Measurements from ENCODE around the gene PROCR. TPM values are rescaled to one million over a fixed set of nuclear protein-coding genes. Genes with fewer than 3 reads are reported as not detected.
A peak's percentile ranks its signal among the peaks of the same experiment; 100 is the strongest.
"Not testable (repeated sequence)": the region's sequence is repeated elsewhere in the genome, so short reads cannot be mapped to it uniquely, and the experiment has no call there.

Gene PROCR
- total RNA-seq, 4 donors from 2014 or later: 11.7 to 59.4 (median 35.9) TPM

DNA sequence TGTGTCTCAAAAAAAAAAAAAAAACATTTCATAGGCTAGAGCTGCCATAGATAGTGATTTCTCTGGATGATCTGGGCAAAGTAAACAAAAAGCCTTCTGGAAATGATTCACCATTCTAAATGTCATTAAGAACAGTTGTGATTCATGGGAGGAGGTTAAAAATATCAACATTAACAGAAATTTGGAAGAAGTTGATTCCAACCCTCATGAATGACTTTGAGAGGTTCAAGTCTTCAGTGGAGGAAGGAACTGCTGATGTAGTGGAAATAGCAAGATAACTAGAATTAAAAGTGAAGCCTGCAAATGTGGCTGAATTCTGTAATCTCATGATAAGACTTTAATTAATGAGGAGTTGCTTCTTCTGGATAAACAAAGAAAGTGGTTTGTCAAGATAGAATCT is 27.9 kb downstream of the PROCR start:
- Histone ChIP-seq H3K27ac (no peak overlapping the region), H3K9me3 (peaks cover 0 to 32% (median 0%) of the 10 kb centered on the region in 3 donors), H3K27me3 (no peaks in the 10 kb centered on the region), H3K4me3 (no peak overlapping the region), H3K36me3 (peaks cover 0 to 4% of the 10 kb centered on the region in 2 donors), H3K4me1 (no peaks in the 10 kb centered on the region)
- TF ChIP-seq, protein P1, sequence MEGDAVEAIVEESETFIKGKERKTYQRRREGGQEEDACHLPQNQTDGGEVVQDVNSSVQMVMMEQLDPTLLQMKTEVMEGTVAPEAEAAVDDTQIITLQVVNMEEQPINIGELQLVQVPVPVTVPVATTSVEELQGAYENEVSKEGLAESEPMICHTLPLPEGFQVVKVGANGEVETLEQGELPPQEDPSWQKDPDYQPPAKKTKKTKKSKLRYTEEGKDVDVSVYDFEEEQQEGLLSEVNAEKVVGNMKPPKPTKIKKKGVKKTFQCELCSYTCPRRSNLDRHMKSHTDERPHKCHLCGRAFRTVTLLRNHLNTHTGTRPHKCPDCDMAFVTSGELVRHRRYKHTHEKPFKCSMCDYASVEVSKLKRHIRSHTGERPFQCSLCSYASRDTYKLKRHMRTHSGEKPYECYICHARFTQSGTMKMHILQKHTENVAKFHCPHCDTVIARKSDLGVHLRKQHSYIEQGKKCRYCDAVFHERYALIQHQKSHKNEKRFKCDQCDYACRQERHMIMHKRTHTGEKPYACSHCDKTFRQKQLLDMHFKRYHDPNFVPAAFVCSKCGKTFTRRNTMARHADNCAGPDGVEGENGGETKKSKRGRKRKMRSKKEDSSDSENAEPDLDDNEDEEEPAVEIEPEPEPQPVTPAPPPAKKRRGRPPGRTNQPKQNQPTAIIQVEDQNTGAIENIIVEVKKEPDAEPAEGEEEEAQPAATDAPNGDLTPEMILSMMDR (IDR thresholded peaks at IDR 0.05): no peak
- TF ChIP-seq EP300 (IDR thresholded peaks at IDR 0.05) (no peak), POLR2A (IDR thresholded peaks at IDR 0.05) (no peak), POLR2AphosphoS5 (IDR thresholded peaks at IDR 0.05) (no peak)
- no peak for ATAC-seq

DNA sequence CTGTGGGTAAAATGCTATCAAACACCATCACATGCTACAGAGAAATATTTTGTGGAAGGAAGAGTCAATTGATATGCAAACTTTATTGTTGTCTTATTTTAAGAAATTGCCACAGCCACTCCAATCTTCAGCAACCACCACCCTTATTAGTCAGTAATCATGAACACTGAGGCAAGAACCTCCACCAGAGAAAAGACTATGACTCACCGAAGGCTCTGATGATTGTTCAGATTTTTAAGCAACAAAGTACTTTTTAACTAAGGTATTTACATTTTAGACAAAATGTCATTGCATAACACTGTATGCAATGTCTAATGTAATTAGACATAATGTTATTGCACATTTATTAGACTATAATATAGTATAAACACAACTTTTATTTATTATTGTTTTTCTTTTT is 28.4 kb downstream of the PROCR start:
- ATAC-seq: no peak
- WGBS, 2 donors (ENCODE audit: low coverage in 1 of 2): 50 to 86% methylated on average over 1 of the region's 1 CpG
- Histone ChIP-seq H3K4me1 (no peaks in the 10 kb centered on the region), H3K36me3 (peaks cover 0 to 4% of the 10 kb centered on the region in 2 donors), H3K27me3 (no peaks in the 10 kb centered on the region), H3K9me3 (peaks cover 0 to 32% (median 0%) of the 10 kb centered on the region in 3 donors), H3K27ac (no peak overlapping the region), H3K4me3 (no peak overlapping the region)
- TF ChIP-seq, protein P1 (IDR thresholded peaks at IDR 0.05): no peak
- TF ChIP-seq EP300 (IDR thresholded peaks at IDR 0.05) (no peak), POLR2AphosphoS5 (IDR thresholded peaks at IDR 0.05) (no peak), POLR2A (IDR thresholded peaks at IDR 0.05) (no peak)

DNA sequence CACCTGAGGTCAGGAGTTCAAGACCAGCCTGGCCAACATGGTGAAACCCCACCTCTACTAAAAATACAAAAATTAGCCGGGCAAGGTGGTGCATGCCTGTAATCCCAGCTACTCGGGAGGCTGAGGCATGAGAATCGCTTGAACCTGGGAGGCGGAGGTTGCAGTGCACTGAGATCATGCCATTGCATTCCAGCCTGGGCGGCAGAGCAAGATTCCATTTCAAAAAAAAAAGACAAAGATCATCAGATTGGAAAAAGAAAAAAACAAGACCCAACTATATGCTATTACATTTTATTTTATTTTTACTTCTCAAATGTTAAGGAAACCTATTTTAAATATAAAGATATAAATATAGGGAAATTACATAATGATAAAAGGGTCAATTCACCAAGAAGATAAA is 29.6 kb downstream of the PROCR start:
- not testable (repeated sequence) for H3K27ac ChIP-seq, H3K27me3 ChIP-seq, H3K4me3 ChIP-seq, H3K4me1 ChIP-seq, H3K36me3 ChIP-seq, ATAC-seq
- 91% methylated on average over 3 of the region's 5 CpGs; no CpG with 5 or more reads in 1 of the 2 donors for WGBS, 2 donors (ENCODE audit: low coverage in 1 of 2)
- H3K9me3 ChIP-seq: peaks cover 0 to 27% (median 0%) of the 10 kb centered on the region in 3 donors

- Histone ChIP-seq H3K27ac (no peak overlapping the region), H3K9me3 (peaks cover 0 to 8% (median 0%) of the 10 kb centered on the region in 3 donors), H3K4me1 (peaks cover 0 to 16% (median 3%) of the 10 kb centered on the region in 3 donors), H3K36me3 (peaks cover 0 to 12% of the 10 kb centered on the region in 2 donors), H3K4me3 (no peak overlapping the region), H3K27me3 (no peaks in the 10 kb centered on the region)
- no peak for ATAC-seq
- TF ChIP-seq POLR2A (IDR thresholded peaks at IDR 0.05) (no peak), POLR2AphosphoS5 (IDR thresholded peaks at IDR 0.05) (no peak), EP300 (IDR thresholded peaks at IDR 0.05) (no peak)
- TF ChIP-seq, protein P1 (IDR thresholded peaks at IDR 0.05): no peak
- 64 to 100% methylated on average over 1 of the region's 1 CpG for WGBS, 2 donors (ENCODE audit: low coverage in 1 of 2)
Observed at GRCh38 chr20:35206802-35207201, 34.9 kb downstream of the PROCR start.

- Histone ChIP-seq H3K4me1 (peaks cover 0 to 16% (median 3%) of the 10 kb centered on the region in 3 donors), H3K36me3 (peaks cover 0 to 23% of the 10 kb centered on the region in 2 donors), H3K4me3 (peak overlapping the region in 1 of 2 donors; percentile 18), H3K9me3 (peaks cover 0 to 8% (median 0%) of the 10 kb centered on the region in 3 donors), H3K27ac (peak overlapping the region; percentile 77 to 84 (median 80)), H3K27me3 (no peaks in the 10 kb centered on the region)
- ATAC-seq: peak; percentile 92
- TF ChIP-seq POLR2AphosphoS5 (IDR thresholded peaks at IDR 0.05) (peak; percentile 70), EP300 (IDR thresholded peaks at IDR 0.05) (no peak), POLR2A (IDR thresholded peaks at IDR 0.05) (no peak)
- TF ChIP-seq, protein P1 (IDR thresholded peaks at IDR 0.05): peak; percentile 69 to 87 (median 80)
- 4 to 6% methylated on average over 6 to 7 of the region's 8 CpGs for WGBS, 2 donors (ENCODE audit: low coverage in 1 of 2)
Observed at GRCh38 chr20:35207950-35208611, 36.2 kb downstream of the PROCR start.
